Erythroblast (primary cell): ENCODE measurements around the gene MRPS12.

Experiments used
- GATA1 ChIP-seq: IDR thresholded peaks from 2 replicates; pipeline ENCODE4 v1.6.1; 2011; ENCODE audit warnings: low read depth, mild to moderate bottlenecking, control low read depth, low read length, moderate library complexity
- POLR2A ChIP-seq: IDR thresholded peaks from 2 replicates; pipeline ENCODE4 v1.6.1; 2011; ENCODE audit warnings: mild to moderate bottlenecking, low read length

GRCh38 chr19:38904581-38905539 lies 25.9 kb upstream of the MRPS12 start:
- no peak for TF ChIP-seq POLR2A
- no peak for TF ChIP-seq GATA1
